Mammary microvascular endothelial cell (primary cell): ENCODE results near the gene AFAP1L1. TPM values are rescaled to one million over a fixed set of nuclear protein-coding genes. Genes with fewer than 3 reads are reported as not detected.

ENCODE experiments used
- total RNA-seq: library from RNA; depleted of rRNA; stranded (reverse); fragments of >200 nt; gene quantifications from 2 replicates; pipeline ENCODE4 v1.2.3, GENCODE V29; 2015

Gene AFAP1L1
- 69.0 and 72.3 TPM in 2 replicates for total RNA-seq

DNA sequence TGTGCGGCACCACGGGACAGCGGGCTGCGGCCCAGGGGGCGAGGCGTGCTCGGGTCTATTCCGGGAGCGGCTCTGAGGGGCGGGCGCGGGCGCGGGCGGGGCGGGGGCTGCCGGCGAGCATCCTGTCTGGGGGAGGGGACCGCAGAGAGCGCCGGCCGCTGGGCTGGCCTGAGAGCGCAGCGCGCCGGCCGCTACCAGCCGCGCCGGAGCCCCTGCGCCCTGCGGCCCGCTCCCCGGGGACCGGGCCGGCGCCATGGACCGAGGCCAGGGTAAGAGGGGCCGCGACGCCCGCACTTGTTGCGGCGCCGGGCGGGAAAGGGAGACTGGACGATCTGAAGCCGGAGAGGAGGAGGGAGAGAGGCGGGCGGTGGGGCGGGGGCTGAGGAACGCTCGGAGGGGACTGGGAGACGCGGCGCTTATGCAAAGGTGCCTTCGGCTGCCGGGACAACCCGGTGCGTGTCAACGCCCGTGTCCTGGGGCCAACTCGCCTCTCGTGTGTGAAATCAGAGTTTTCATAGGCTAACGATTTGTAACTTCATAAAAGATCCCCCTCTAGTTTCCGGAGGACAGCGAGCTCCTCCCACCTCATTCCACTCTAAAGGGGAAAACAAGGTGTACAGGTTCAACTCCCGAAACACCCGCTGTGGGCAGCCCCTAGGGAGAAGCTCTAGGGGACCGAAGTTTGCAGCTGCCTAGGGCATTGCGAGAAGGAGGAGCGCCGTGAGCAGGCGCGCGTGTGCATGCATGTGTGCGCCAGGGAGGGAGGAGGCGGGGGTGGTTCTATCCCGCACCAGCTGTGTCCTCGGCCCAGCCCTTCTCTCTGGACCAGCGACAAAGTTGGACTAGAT, at the start of gene AFAP1L1:
Gene AFAP1L1, plus strand, starts transcription at position 144 of the 848 bp plus-strand sequence. Its CDS starts 110 bp downstream, at position 254.

DNA sequence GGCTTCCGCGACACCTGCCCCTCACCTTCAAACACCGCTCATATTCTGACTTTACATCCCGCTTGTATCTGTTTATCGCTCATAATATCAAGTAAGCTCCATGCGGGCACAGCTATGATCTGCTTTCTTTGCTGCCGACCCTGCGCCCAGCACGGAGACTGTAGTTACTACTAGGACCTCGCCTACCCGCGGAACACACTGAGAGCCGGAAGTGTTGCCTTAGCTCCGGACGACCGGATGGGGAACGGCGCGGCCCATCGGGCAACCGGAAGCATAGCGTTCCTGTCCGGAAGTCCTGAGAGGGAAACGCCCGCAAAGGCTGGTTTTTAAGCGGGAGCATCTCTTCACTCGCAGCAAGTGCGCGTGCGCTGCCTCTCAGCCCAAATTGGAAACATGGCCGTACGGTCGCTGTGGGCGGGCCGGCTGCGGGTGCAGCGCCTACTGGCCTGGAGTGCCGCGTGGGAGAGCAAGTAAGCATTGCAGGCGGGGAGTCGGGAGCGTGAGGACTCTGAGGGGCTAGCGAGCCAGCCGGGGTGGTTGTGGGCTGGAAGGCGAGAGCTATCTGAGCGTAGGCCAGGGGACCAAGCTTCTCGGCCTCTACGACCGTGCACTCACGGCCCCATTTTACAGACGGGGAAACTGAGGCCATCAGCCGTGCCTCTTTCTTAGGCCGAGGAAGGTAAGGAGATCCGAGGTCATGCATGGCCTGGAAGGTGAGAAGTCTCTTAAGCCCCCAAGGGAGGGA, 73.7 kb downstream of the AFAP1L1 start, which contains the start of gene GRPEL2:
Gene GRPEL2, plus strand, starts transcription at position 353 of the 745 bp plus-strand sequence. Its CDS starts 41 bp downstream, at position 394.

DNA sequence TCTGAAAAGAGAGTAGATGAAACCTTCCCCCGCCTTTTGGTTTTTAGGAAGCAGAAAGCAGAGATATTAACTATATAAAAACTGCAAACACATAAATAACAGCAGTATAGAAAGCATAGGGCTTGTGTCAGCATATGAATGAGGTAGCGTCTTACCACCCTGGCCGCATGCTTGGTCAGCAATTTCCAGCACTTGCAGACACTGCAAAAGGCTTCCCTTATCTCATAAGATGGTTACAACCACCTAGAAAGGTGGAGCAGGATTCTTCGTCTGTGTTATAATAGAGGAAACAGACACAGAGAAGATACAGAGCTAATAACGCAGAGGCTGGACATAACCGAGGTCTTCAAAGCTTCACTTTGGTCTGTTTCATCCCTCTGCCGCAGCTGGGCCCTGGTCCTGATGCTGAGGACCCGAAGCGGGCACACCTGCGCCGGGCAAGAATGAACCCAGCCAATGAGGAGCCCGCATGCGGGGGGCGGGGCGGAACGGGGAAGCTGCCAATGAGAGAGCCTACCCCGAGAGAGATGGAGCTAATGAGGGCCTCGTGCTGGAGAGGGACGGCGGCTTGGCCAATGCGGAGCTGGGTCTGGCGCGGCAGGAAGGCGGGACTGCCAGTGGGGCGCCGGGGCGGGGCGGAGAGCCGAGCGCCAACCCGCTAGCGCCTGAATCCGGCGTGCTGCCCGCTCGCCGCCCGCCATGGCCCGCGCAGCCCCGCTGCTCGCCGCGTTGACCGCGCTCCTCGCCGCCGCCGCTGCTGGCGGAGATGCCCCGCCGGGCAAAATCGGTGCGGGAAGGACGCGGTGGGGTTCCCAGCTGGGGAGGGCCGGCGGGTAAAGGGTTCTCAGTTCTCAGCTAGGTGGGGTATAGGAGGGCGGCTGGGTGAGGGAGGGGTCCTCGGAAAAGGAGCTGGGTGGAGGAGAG, 86.0 kb downstream of the AFAP1L1 start, which contains the start of gene PCYOX1L:
Gene PCYOX1L, plus strand, starts transcription at position 677 of the 924 bp plus-strand sequence. Its CDS starts 23 bp downstream, at position 700.

GRCh38 chr5:149379177-149379761, 107.6 kb downstream of the AFAP1L1 start, which contains the start of gene IL17B:
TSS of gene IL17B (minus strand) at chr5:149379292. CDS start at chr5:149379225, 67 bp downstream.

Other genes with a start within 250 kb of the AFAP1L1 start
- 3.8 and 4.6 TPM in 2 replicates for gene SH3TC2, start 208.8 kb upstream of the AFAP1L1 start, total RNA-seq
- 51.7 and 57.6 TPM in 2 replicates for gene ABLIM3, start 130.4 kb upstream of the AFAP1L1 start, total RNA-seq
- gene GRPEL2, start 73.6 kb downstream of the AFAP1L1 start, total RNA-seq = 14.3 and 17.5 TPM in 2 replicates
- 7.6 and 8.0 TPM in 2 replicates for gene PCYOX1L, start 86.2 kb downstream of the AFAP1L1 start, total RNA-seq
- not detected in 2 replicates for gene IL17B, start 107.4 kb downstream of the AFAP1L1 start, total RNA-seq